Progenitor cell of endocrine pancreas (in vitro differentiated cells): ENCODE results near the gene EBF3. TPM values are rescaled to one million over a fixed set of nuclear protein-coding genes. Genes with fewer than 3 reads are reported as not detected.

Experiments
- DNase-seq: peaks from one replicate; pipeline ENCODE4 v3.0.0; 2021; ENCODE audit warnings: low spot score; ENCODE audit not compliant: unreplicated experiment
- H3K27ac Mint-ChIP-seq: 2 replicates; pipeline ENCODE4 v1.8.0; 2021; ENCODE audit warnings: mild to moderate bottlenecking, moderate library complexity, mixed read lengths
- H3K27me3 Mint-ChIP-seq: 2 replicates; pipeline ENCODE4 v1.8.0; 2021; ENCODE audit warnings: mixed read lengths
- H3K36me3 Mint-ChIP-seq: 2 replicates; pipeline ENCODE4 v1.8.0; 2022; ENCODE audit warnings: mixed read lengths; ENCODE audit not compliant: insufficient read depth
- H3K4me1 Mint-ChIP-seq: 2 replicates; pipeline ENCODE4 v1.8.0; 2021; ENCODE audit warnings: low read depth, mixed read lengths
- H3K4me3 Mint-ChIP-seq: 2 replicates; pipeline ENCODE4 v1.8.0; 2021; ENCODE audit warnings: low read depth, mild to moderate bottlenecking, moderate library complexity, mixed read lengths
- H3K9me3 Mint-ChIP-seq: 2 replicates; pipeline ENCODE4 v1.8.0; 2021; ENCODE audit warnings: low read depth, mixed read lengths
- CTCF ChIP-seq: fragments of 200-600 bp; sonication (generic); IDR thresholded peaks from one replicate; pipeline ENCODE4 v1.5.0; 2021; ENCODE audit warnings: antibody characterized with exemption, mild to moderate bottlenecking; ENCODE audit not compliant: unreplicated experiment
- total RNA-seq: library from RNA; stranded (reverse); gene quantifications from 2 replicates; pipeline ENCODE4 v1.2.1, GENCODE V29; 2021

The EBF3 gene
- total RNA-seq, 1 donor from 2014 or later, result 0.19 TPM

- Mint-ChIP-seq H3K4me3 (no peak overlapping the region), H3K4me1 (peaks cover 18% of the 10 kb centered on the region), H3K27ac (no peak overlapping the region), H3K27me3 (peaks cover 86% of the 10 kb centered on the region), H3K36me3 (no peaks in the 10 kb centered on the region), H3K9me3 (no peaks in the 10 kb centered on the region)
- DNase-seq, result no peak
- TF ChIP-seq CTCF, result peak; percentile 36
Observed at GRCh38 chr10:129958148-129958628, 5.9 kb downstream of the EBF3 start.

GRCh38 chr10:129956876-129957673 lies 7.0 kb downstream of the EBF3 start:
- Mint-ChIP-seq H3K9me3 (no peaks in the 10 kb centered on the region), H3K36me3 (no peaks in the 10 kb centered on the region), H3K4me3 (no peak overlapping the region), H3K4me1 (peaks cover 20% of the 10 kb centered on the region), H3K27ac (peak overlapping the region; percentile 33), H3K27me3 (peaks cover 81% of the 10 kb centered on the region)
- no peak for DNase-seq
- no peak for TF ChIP-seq CTCF

GRCh38 chr10:129956286-129956670 lies 7.8 kb downstream of the EBF3 start:
- peaks cover 20% of the 10 kb centered on the region for H3K4me1 Mint-ChIP-seq
- peaks cover 78% of the 10 kb centered on the region for H3K27me3 Mint-ChIP-seq
- H3K27ac Mint-ChIP-seq, result no peak overlapping the region
- H3K9me3 Mint-ChIP-seq, result no peaks in the 10 kb centered on the region
- no peak for DNase-seq
- H3K36me3 Mint-ChIP-seq, result no peaks in the 10 kb centered on the region
- no peak for TF ChIP-seq CTCF
- no peak overlapping the region for H3K4me3 Mint-ChIP-seq

- H3K4me3 Mint-ChIP-seq, result no peak overlapping the region
- no peak for TF ChIP-seq CTCF
- peaks cover 21% of the 10 kb centered on the region for H3K4me1 Mint-ChIP-seq
- DNase-seq, result no peak
- H3K9me3 Mint-ChIP-seq, result no peaks in the 10 kb centered on the region
- no peaks in the 10 kb centered on the region for H3K36me3 Mint-ChIP-seq
- H3K27me3 Mint-ChIP-seq, result peaks cover 78% of the 10 kb centered on the region
- no peak overlapping the region for H3K27ac Mint-ChIP-seq
Observed at GRCh38 chr10:129955601-129956285, 8.3 kb downstream of the EBF3 start.

GRCh38 chr10:129954492-129955315 lies 9.4 kb downstream of the EBF3 start:
- Mint-ChIP-seq H3K27ac (no peak overlapping the region), H3K27me3 (peaks cover 76% of the 10 kb centered on the region), H3K36me3 (no peaks in the 10 kb centered on the region), H3K9me3 (no peaks in the 10 kb centered on the region), H3K4me3 (no peak overlapping the region), H3K4me1 (peaks cover 19% of the 10 kb centered on the region)
- TF ChIP-seq CTCF, result no peak
- no peak for DNase-seq
